IMR-90 (cell line): Measurements from ENCODE around the gene WFDC10B. TPM values are rescaled to one million over a fixed set of nuclear protein-coding genes. Genes with fewer than 3 reads are reported as not detected.
"Not testable (repeated sequence)": the region's sequence is repeated elsewhere in the genome, so short reads cannot be mapped to it uniquely, and the experiment has no call there.

Source experiments
- ATAC-seq: fragments of 200-7000 bp; cut with Tn5 transposase; 2 replicates; pipeline ENCODE4 v1.9.1; 2020; ENCODE audit warnings: low read depth, mild to moderate bottlenecking, moderate library complexity
- BruUV-seq: library from RNA; stranded (reverse); fragments of 400-500 nt; replicated peaks from 2 replicates; lab custom pipeline; 2021; lab: Mats Ljungman, UMichigan
- CTCF ChIA-PET: fragments of 300-600 bp; formaldehyde crosslinking; extraction: SDS; loops from one replicate; lab custom pipeline; 2021; ENCODE audit warnings: antibody characterized with exemption; lab: Yijun Ruan, JAX
- POLR2A ChIA-PET: fragments of 300-600 bp; sonication (Branson Sonifier 250); formaldehyde crosslinking; loops from one replicate; lab custom pipeline; 2022; ENCODE audit warnings: antibody characterized with exemption; ENCODE audit not compliant: unreplicated experiment; lab: Charles Lee
- DNase-seq: peaks from one replicate; pipeline ENCODE4 v3.0.0; 2013
- H2AFZ ChIP-seq: replicated peaks from 2 replicates; pipeline ENCODE3; 2013; ENCODE audit warnings: low read length, mild to moderate bottlenecking; ENCODE audit not compliant: poor library complexity
- H2AK5ac ChIP-seq: 2 replicates; pipeline ENCODE4 v1.6.1; 2013; ENCODE audit warnings: low read depth, low read length, inconsistent platforms
- H2AK9ac ChIP-seq: replicated peaks from 2 replicates; pipeline ENCODE3; 2013; ENCODE audit warnings: mild to moderate bottlenecking, low read depth, low read length, moderate library complexity; ENCODE audit not compliant: poor library complexity
- H2BK120ac ChIP-seq: 2 replicates; pipeline ENCODE4 v1.6.1; 2013; ENCODE audit warnings: low read depth, low read length, inconsistent platforms
- H2BK15ac ChIP-seq: 3 replicates; pipeline ENCODE4 v1.6.1; 2013; ENCODE audit warnings: low read depth, low read length, inconsistent platforms
- H2BK20ac ChIP-seq: 2 replicates; pipeline ENCODE4 v1.6.1; 2013; ENCODE audit warnings: low read depth, mild to moderate bottlenecking, inconsistent platforms, low read length, moderate library complexity
- H2BK5ac ChIP-seq: 2 replicates; pipeline ENCODE4 v1.6.1; 2013; ENCODE audit warnings: mild to moderate bottlenecking, low read depth, low read length, inconsistent platforms; ENCODE audit not compliant: poor library complexity, severe bottlenecking
- H3K14ac ChIP-seq: replicated peaks from 2 replicates; pipeline ENCODE4 v1.6.1; 2013; ENCODE audit warnings: low read depth, low read length, inconsistent platforms
- H3K18ac ChIP-seq: 2 replicates; pipeline ENCODE4 v1.6.1; 2013; ENCODE audit warnings: low read depth, low read length, control low read depth
- H3K23ac ChIP-seq: 2 replicates; pipeline ENCODE4 v1.6.1; 2013; ENCODE audit warnings: low read depth, low read length, inconsistent platforms
- H3K27ac ChIP-seq: 2 replicates; pipeline ENCODE4 v1.5.1; 2013; ENCODE audit warnings: mild to moderate bottlenecking, control low read depth, low read length; ENCODE audit not compliant: insufficient read depth
- H3K27me3 ChIP-seq: 2 replicates; pipeline ENCODE4 v1.6.1; 2013; ENCODE audit warnings: low read length; ENCODE audit not compliant: control insufficient read depth, insufficient read depth
- H3K36me3 ChIP-seq: 2 replicates; pipeline ENCODE4 v1.6.1; 2013; ENCODE audit warnings: low read length, mixed read lengths; ENCODE audit not compliant: control insufficient read depth, insufficient read depth
- H3K4ac ChIP-seq: 2 replicates; pipeline ENCODE4 v1.6.1; 2013; ENCODE audit warnings: low read depth, low read length, inconsistent platforms
- H3K4me1 ChIP-seq: 2 replicates; pipeline ENCODE4 v1.6.1; 2013; ENCODE audit warnings: low read length, mixed read lengths; ENCODE audit not compliant: control insufficient read depth, insufficient read depth
- H3K4me2 ChIP-seq: 2 replicates; pipeline ENCODE4 v1.6.1; 2013; ENCODE audit warnings: low read depth, mild to moderate bottlenecking, control low read depth, low read length, moderate library complexity
- H3K4me3 ChIP-seq: 2 replicates; pipeline ENCODE4 v1.5.1; 2013; ENCODE audit warnings: low read depth, mild to moderate bottlenecking, control low read depth, low read length, moderate library complexity; ENCODE audit not compliant: insufficient read depth
- H3K56ac ChIP-seq: 2 replicates; pipeline ENCODE4 v1.6.1; 2013; ENCODE audit warnings: low read length, inconsistent platforms; ENCODE audit not compliant: insufficient read depth; ENCODE audit errors: extremely low read depth
- H3K79me1 ChIP-seq, 2 experiments: 2 replicates each; pipeline ENCODE4 v1.6.1; 2013; ENCODE audit warnings: low read length in 2 of 2, inconsistent platforms in 1 of 2, low read depth in 1 of 2
- H3K9ac ChIP-seq: 2 replicates; pipeline ENCODE4 v1.6.1; 2013; ENCODE audit warnings: low read depth, low read length, control low read depth
- H3K9me1 ChIP-seq: 2 replicates; pipeline ENCODE4 v1.6.1; 2013; ENCODE audit warnings: low read length, inconsistent platforms; ENCODE audit not compliant: insufficient read depth
- H3K9me3 ChIP-seq: 2 replicates; pipeline ENCODE4 v1.6.1; 2013; ENCODE audit warnings: low read length; ENCODE audit not compliant: control insufficient read depth, insufficient read depth
- H4K20me1 ChIP-seq: 2 replicates; pipeline ENCODE4 v1.6.1; 2013; ENCODE audit warnings: low read length, inconsistent platforms; ENCODE audit not compliant: insufficient read depth
- H4K5ac ChIP-seq: 2 replicates; pipeline ENCODE4 v1.6.1; 2013; ENCODE audit warnings: mild to moderate bottlenecking, low read depth, low read length, control low read depth
- H4K8ac ChIP-seq, 2 experiments: 2 replicates each; pipeline ENCODE4 v1.6.1; 2013; ENCODE audit warnings: low read depth in 2 of 2, low read length in 2 of 2, control low read depth in 1 of 2, inconsistent platforms in 1 of 2
- H4K91ac ChIP-seq: 2 replicates; pipeline ENCODE4 v1.6.1; 2013; ENCODE audit warnings: low read depth, low read length, inconsistent platforms; ENCODE audit not compliant: insufficient read depth
- WGBS, 2 experiments: methylation state at CpG; one replicate each; pipeline versions ENCODE4 v1.1.5 to v1.1.7; 2013; ENCODE audit warnings: missing lambda C conversion rate in 2 of 2; ENCODE audit not compliant: insufficient read length in 1 of 2; ENCODE audit errors: extremely low coverage in 2 of 2; 5-methylcytosine and 5-hydroxymethylcytosine counted together
- dilution Hi-C: fragments of 300-500 bp; cut with HindIII; formaldehyde crosslinking; loops from one replicate; pipeline ENCODE4 v1.14.3; 2018; ENCODE audit warnings: low sequenced_read_pairs; ENCODE audit not compliant: unreplicated experiment
- in situ Hi-C: fragments of 300-500 bp; cut with MboI; formaldehyde crosslinking; loops from 3 replicates; pipeline ENCODE4 v1.14.3; 2019; ENCODE audit warnings: low sequenced_read_pairs, inconsistent platforms, mixed read lengths
- intact Hi-C: fragments of 100-400 bp; cut with micrococcal nuclease; formaldehyde crosslinking; loops from 2 replicates; pipeline ENCODE4 v1.10.0; 2022
- polyA plus RNA-seq, 3 experiments: library from polyadenylated mRNA; depleted of rRNA; stranded (reverse); fragments of >200 nt; gene quantifications; 2 replicates each; pipeline ENCODE4 v1.2.3, GENCODE V29; 2012; ENCODE audit warnings: low replicate concordance in 1 of 3
- total RNA-seq: library from RNA; depleted of rRNA; stranded (reverse); fragments of >200 nt; gene quantifications from 2 replicates; pipeline ENCODE4 v1.2.3, GENCODE V29; 2012

WFDC10B gene
- total and polyA plus RNA-seq, 2 of the 4 experiments (the other 2 are of a cell fraction), result not detected

- H2AFZ ChIP-seq, CTCF ChIA-PET, DNase-seq, dilution Hi-C loops, H4K5ac ChIP-seq, POLR2A ChIA-PET, intact Hi-C loops, H4K20me1 ChIP-seq, H3K79me1 ChIP-seq, H3K9me3 ChIP-seq, H3K4me2 ChIP-seq, H4K8ac ChIP-seq, H3K18ac ChIP-seq, H3K36me3 ChIP-seq, ATAC-seq, H3K23ac ChIP-seq, H2AK5ac ChIP-seq, H2BK15ac ChIP-seq, H3K14ac ChIP-seq, H2BK5ac ChIP-seq, H3K27me3 ChIP-seq, in situ Hi-C loops, H2AK9ac ChIP-seq, H3K4ac ChIP-seq, H2BK20ac ChIP-seq, H3K27ac ChIP-seq, H3K56ac ChIP-seq, H3K4me1 ChIP-seq, H2BK120ac ChIP-seq, H4K91ac ChIP-seq, H3K9ac ChIP-seq, H3K4me3 ChIP-seq, H3K9me1 ChIP-seq, BruUV-seq: not testable (repeated sequence)
- 60% methylated on average over 5 of the region's 7 CpGs; no CpG with 5 or more reads in 1 of the 2 experiments for WGBS, 2 experiments
These were observed 53.1 kb downstream of the WFDC10B start for GRCh38 chr20:45651726-45652125.
